GM12878 (cell line): ENCODE data around the gene MYO16. TPM values are rescaled to one million over a fixed set of nuclear protein-coding genes. Genes with fewer than 3 reads are reported as not detected.

Experiments used
- ATAC-seq: fragments of 200-7000 bp; cut with Tn5 transposase; 3 replicates; pipeline ENCODE4 v1.9.1; 2020; ENCODE audit warnings: mild to moderate bottlenecking, moderate library complexity
- BruUV-seq: library from RNA; stranded (reverse); fragments of 400-500 nt; replicated peaks from 2 replicates; lab custom pipeline; 2021; lab: Mats Ljungman, UMichigan
- CTCF ChIA-PET: fragments of 300-600 bp; sonication (Branson Sonifier 250); formaldehyde crosslinking; extraction: SDS; loops from one replicate; lab custom pipeline; 2021; ENCODE audit warnings: inconsistent platforms; lab: Yijun Ruan, JAX
- POLR2A ChIA-PET: fragments of 350-600 bp; formaldehyde crosslinking; extraction: SDS; loops from one replicate; lab custom pipeline; 2021; ENCODE audit warnings: inconsistent platforms; lab: Charles Lee
- RAD21 ChIA-PET: fragments of 300-600 bp; sonication (Branson Sonifier 250); formaldehyde crosslinking; loops from one replicate; lab custom pipeline; 2023; ENCODE audit warnings: antibody characterized with exemption; ENCODE audit not compliant: unreplicated experiment; lab: Charles Lee
- SMC1A ChIA-PET: fragments of 300-600 bp; sonication (Branson Sonifier 250); formaldehyde crosslinking; loops from one replicate; lab custom pipeline; 2023; ENCODE audit not compliant: unreplicated experiment, uncharacterized antibody; lab: Charles Lee
- DNase-seq: peaks from one replicate; pipeline ENCODE4 v3.0.0-alpha.2; 2011; ENCODE audit warnings: low read depth, low spot score
- FAIRE-seq: peaks from 3 replicates; lab custom pipeline; 2011; peaks lifted over from hg19 to GRCh38; lab: Jason Lieb, UNC
- H2AFZ ChIP-seq: 2 replicates; pipeline ENCODE4 v1.6.0; 2011; ENCODE audit warnings: low read depth, low read length, control low read depth; ENCODE audit not compliant: control insufficient read depth
- H3K27ac ChIP-seq: 2 replicates; pipeline ENCODE4 v1.5.1; 2011; ENCODE audit warnings: control low read depth; ENCODE audit not compliant: control insufficient read depth, insufficient read depth
- H3K27me3 ChIP-seq, 2 experiments: replicated peaks in 1 of 2; 2 replicates each; pipeline versions ENCODE4 v1.6.0 to v1.6.1; 2011; ENCODE audit warnings: low read length in 1 of 2; ENCODE audit not compliant: control insufficient read depth in 2 of 2, insufficient read depth in 2 of 2
- H3K36me3 ChIP-seq, 2 experiments: 2 replicates each; pipeline ENCODE4 v1.5.1; 2011; ENCODE audit warnings: low read length in 1 of 2; ENCODE audit not compliant: control insufficient read depth in 2 of 2, insufficient read depth in 2 of 2
- H3K4me1 ChIP-seq: 2 replicates; pipeline ENCODE4 v1.6.1; 2011; ENCODE audit warnings: mild to moderate bottlenecking, low read length, moderate library complexity, mixed read lengths; ENCODE audit not compliant: control insufficient read depth, insufficient read depth
- H3K4me2 ChIP-seq: 2 replicates; pipeline ENCODE4 v1.6.0; 2011; ENCODE audit warnings: control low read depth; ENCODE audit not compliant: control insufficient read depth, insufficient read depth
- H3K4me3 ChIP-seq: fragments of 200-600 bp; sonication (generic); 2 replicates; pipeline ENCODE4 v1.5.1; 2016
- H3K79me2 ChIP-seq: 2 replicates; pipeline ENCODE4 v1.6.0; 2011; ENCODE audit warnings: low read length; ENCODE audit not compliant: control insufficient read depth, insufficient read depth
- H3K9ac ChIP-seq: 2 replicates; pipeline ENCODE4 v1.8.0; 2011; ENCODE audit warnings: low read length, control low read depth, mixed read lengths; ENCODE audit not compliant: control insufficient read depth, insufficient read depth
- H3K9me3 ChIP-seq: replicated peaks from 3 replicates; pipeline ENCODE4 v1.5.1; 2011; ENCODE audit warnings: mild to moderate bottlenecking, low read length; ENCODE audit not compliant: control insufficient read depth, insufficient read depth
- H4K20me1 ChIP-seq: 2 replicates; pipeline ENCODE4 v1.6.0; 2011; ENCODE audit not compliant: control insufficient read depth, insufficient read depth
- FOS ChIP-seq: IDR thresholded peaks from 3 replicates; pipeline ENCODE4 v1.6.1; 2011; ENCODE audit warnings: borderline replicate concordance; ENCODE audit not compliant: insufficient read length; ENCODE audit errors: extremely low read depth
- FOXM1 ChIP-seq: IDR thresholded peaks from 2 replicates; pipeline ENCODE4 v1.6.1; 2012; ENCODE audit warnings: low read depth, mild to moderate bottlenecking, inconsistent platforms, low read length, moderate library complexity
- GATAD2B ChIP-seq: fragments of 450-650 bp; conservative IDR thresholded peaks from 2 replicates; pipeline ENCODE4 v1.6.1; 2017; ENCODE audit warnings: low read depth, mild to moderate bottlenecking, moderate library complexity
- HCFC1 ChIP-seq: fragments of 150-350 bp; IDR thresholded peaks from 2 replicates; pipeline ENCODE4 v1.6.1; 2014; ENCODE audit warnings: low read length
- LARP7 ChIP-seq: fragments of 450-650 bp; IDR thresholded peaks from 2 replicates; pipeline ENCODE4 v1.6.1; 2017; ENCODE audit warnings: mild to moderate bottlenecking
- NFXL1 ChIP-seq: fragments of 450-650 bp; IDR thresholded peaks from 2 replicates; pipeline ENCODE4 v1.6.1; 2017; ENCODE audit warnings: antibody characterized with exemption, mild to moderate bottlenecking, borderline replicate concordance
- POLR2A ChIP-seq: IDR thresholded peaks from 2 replicates; pipeline ENCODE4 v1.6.1; 2011; ENCODE audit warnings: low read depth, mild to moderate bottlenecking, low read length
- RELA ChIP-seq: fragments of 450-650 bp; IDR thresholded peaks from 2 replicates; pipeline ENCODE4 v1.8.0; 2014; ENCODE audit warnings: borderline replicate concordance; ENCODE audit not compliant: partially characterized antibody
- TCF3 ChIP-seq: IDR thresholded peaks from 2 replicates; pipeline ENCODE4 v1.6.1; 2012; ENCODE audit warnings: low read depth, mild to moderate bottlenecking, low read length, borderline replicate concordance; ENCODE audit not compliant: insufficient read depth
- ZNF384 ChIP-seq: IDR thresholded peaks from 2 replicates; pipeline ENCODE4 v1.6.1; 2012; ENCODE audit warnings: low read depth, mild to moderate bottlenecking, low read length, improper control_type of control experiment, borderline replicate concordance
- ZZZ3 ChIP-seq: IDR thresholded peaks from 2 replicates; pipeline ENCODE4 v1.6.1; 2011; ENCODE audit warnings: low read depth; ENCODE audit not compliant: control insufficient read depth, insufficient read length
- WGBS: methylation state at CpG from one replicate; pipeline ENCODE4 v1.1.6; 2016; ENCODE audit warnings: low lambda C conversion rate; ENCODE audit not compliant: insufficient replicate concordance, insufficient coverage; ENCODE audit errors: missing lambda C conversion rate; 5-methylcytosine and 5-hydroxymethylcytosine counted together
- in situ Hi-C: fragments of 300-500 bp; cut with MboI; formaldehyde crosslinking; loops from 9 replicates; pipeline ENCODE4 v1.14.3; 2018; ENCODE audit warnings: mixed read lengths
- intact Hi-C: fragments of 100-400 bp; cut with micrococcal nuclease; formaldehyde crosslinking; loops from one replicate; pipeline ENCODE4 v1.14.2; 2022; ENCODE audit not compliant: unreplicated experiment
- polyA plus RNA-seq, 11 experiments: library from polyadenylated mRNA; depleted of rRNA in 4 of 11; unstranded in 6 of 11; stranded (reverse) in 5 of 11; fragments of >200 nt; fragmentation: Nextera tagmentation in 4 of 11; fragmentation: Illumina TruSeq in 1 of 11; extraction: Ambion mirVana in 4 of 11; extraction: Trizol in 1 of 11; gene quantifications; 1 replicate in 1 of 11; 2 replicates in 10 of 11; pipeline versions ENCODE4 v1.2.1 to v1.2.3, GENCODE V29; 2011 to 2016; ENCODE audit warnings: inconsistent platforms in 2 of 11, missing spikeins in 2 of 11, low read depth in 1 of 11
- total RNA-seq, 4 experiments: library from RNA; depleted of rRNA in 3 of 4; stranded (reverse); fragments of >200 nt in 3 of 4; fragmentation: Illumina TruSeq in 1 of 4; extraction: Trizol in 1 of 4; gene quantifications; 2 replicates each; pipeline versions ENCODE4 v1.2.1 to v1.2.3, GENCODE V29; 2013 to 2021
- TF ChIP-seq, protein P1 (sequence below): fragments of 450-650 bp; IDR thresholded peaks from 2 replicates; pipeline ENCODE4 v1.6.1; 2016; ENCODE audit warnings: mild to moderate bottlenecking
- TF ChIP-seq, protein P2 (sequence below): IDR thresholded peaks from 2 replicates; pipeline ENCODE4 v1.6.1; 2011; ENCODE audit warnings: mild to moderate bottlenecking, low read depth, low read length, moderate library complexity; ENCODE audit not compliant: insufficient replicate concordance

MYO16 gene
- total and polyA plus RNA-seq, 10 of the 15 experiments (the other 5 are each of a cell fraction or from before 2014, with no cell fraction given), result under 0.01 to 1.7 (median 0.05) TPM; not detected in 4

DNA sequence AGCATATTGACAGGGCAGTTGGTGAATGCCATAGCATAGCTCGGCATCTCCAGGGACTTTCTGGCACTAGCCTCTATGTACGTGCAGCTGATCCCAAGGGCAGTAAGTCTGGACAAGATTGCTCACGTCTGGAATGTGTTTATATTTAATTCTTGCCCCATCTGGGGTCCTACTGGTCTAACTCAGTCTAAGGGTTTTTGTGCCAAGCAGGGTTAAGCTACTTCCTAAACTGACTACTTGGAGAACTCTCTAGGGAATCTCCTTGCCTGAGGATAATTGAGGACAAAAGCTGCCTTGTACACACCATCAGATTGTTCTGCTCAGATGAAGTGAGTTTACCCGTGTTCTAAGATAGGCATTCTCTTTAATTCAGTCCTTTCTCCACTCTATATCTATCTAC, 358.1 kb downstream of the MYO16 start:
- no peak overlapping the region for H3K9ac ChIP-seq
- H3K4me2 ChIP-seq, result no peak overlapping the region
- no peak overlapping the region for H3K27ac ChIP-seq
- WGBS, result 13% methylated on average over 4 of the region's 4 CpGs
- RAD21 ChIA-PET, result no interaction called here
- intact Hi-C loops, result no loop called here
- no peaks in the 10 kb centered on the region for H4K20me1 ChIP-seq
- H3K9me3 ChIP-seq, result no peaks in the 10 kb centered on the region
- TF ChIP-seq FOXM1 (no peak), GATAD2B (no peak)
- TF ChIP-seq, all 136 proteins: peak for 0
- no peaks in the 10 kb centered on the region for H3K27me3 ChIP-seq
- no peak for FAIRE-seq
- H3K4me3 ChIP-seq, result no peak overlapping the region
- ChIA-PET SMC1A (no interaction called here), POLR2A (no interaction called here), CTCF (no interaction called here)
- no peak overlapping the region for H2AFZ ChIP-seq
- in situ Hi-C loops, result no loop called here
- H3K36me3 ChIP-seq, result no peaks in the 10 kb centered on the region
- no TSS peak for BruUV-seq
- no peak for ATAC-seq
- no peaks in the 10 kb centered on the region for H3K79me2 ChIP-seq
- no peak for DNase-seq
- no peaks in the 10 kb centered on the region for H3K4me1 ChIP-seq

DNA sequence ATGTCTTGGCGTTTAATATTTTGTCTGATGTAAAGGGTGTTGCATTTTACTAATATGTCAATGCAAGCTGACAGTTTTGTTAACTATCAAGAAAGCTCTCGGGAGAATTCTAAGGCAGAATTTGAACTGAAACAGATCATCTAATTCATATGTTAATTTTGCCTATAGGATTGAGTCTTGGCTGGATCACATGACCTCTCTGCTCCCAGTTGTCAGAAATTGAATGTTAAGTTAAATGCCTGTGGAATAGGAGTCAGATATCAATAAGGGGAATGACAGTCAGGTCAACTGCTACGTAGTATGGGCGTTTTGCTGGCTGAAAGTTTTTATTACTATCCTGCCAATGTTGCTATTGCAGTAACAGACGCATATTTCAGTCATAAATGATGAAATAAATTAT, 358.5 kb downstream of the MYO16 start:
- ChIA-PET RAD21 (no interaction called here), POLR2A (no interaction called here), SMC1A (no interaction called here), CTCF (no interaction called here)
- ATAC-seq (no peak), FAIRE-seq (no peak), DNase-seq (no peak)
- no peaks in the 10 kb centered on the region for H3K79me2 ChIP-seq
- no peaks in the 10 kb centered on the region for H3K27me3 ChIP-seq
- no peak overlapping the region for H3K4me3 ChIP-seq
- H4K20me1 ChIP-seq, result no peaks in the 10 kb centered on the region
- intact Hi-C loops (no loop called here), in situ Hi-C loops (no loop called here)
- H3K9me3 ChIP-seq, result no peaks in the 10 kb centered on the region
- no peak overlapping the region for H3K27ac ChIP-seq
- H3K4me1 ChIP-seq, result no peaks in the 10 kb centered on the region
- H3K9ac ChIP-seq, result no peak overlapping the region
- no peak overlapping the region for H2AFZ ChIP-seq
- no peaks in the 10 kb centered on the region for H3K36me3 ChIP-seq
- 3% methylated on average over 5 of the region's 5 CpGs for WGBS
- TF ChIP-seq HCFC1, result no peak
- TF ChIP-seq TCF3, result no peak
- TF ChIP-seq FOS, result no peak
- TF ChIP-seq ZZZ3, result no peak
- TF ChIP-seq NFXL1, result no peak
- TF ChIP-seq POLR2A, result no peak
- TF ChIP-seq ZNF384, result no peak
- TF ChIP-seq RELA, result no peak
- TF ChIP-seq LARP7, result no peak
- TF ChIP-seq, protein P1, sequence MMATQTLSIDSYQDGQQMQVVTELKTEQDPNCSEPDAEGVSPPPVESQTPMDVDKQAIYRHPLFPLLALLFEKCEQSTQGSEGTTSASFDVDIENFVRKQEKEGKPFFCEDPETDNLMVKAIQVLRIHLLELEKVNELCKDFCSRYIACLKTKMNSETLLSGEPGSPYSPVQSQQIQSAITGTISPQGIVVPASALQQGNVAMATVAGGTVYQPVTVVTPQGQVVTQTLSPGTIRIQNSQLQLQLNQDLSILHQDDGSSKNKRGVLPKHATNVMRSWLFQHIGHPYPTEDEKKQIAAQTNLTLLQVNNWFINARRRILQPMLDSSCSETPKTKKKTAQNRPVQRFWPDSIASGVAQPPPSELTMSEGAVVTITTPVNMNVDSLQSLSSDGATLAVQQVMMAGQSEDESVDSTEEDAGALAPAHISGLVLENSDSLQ, result no peak
- TF ChIP-seq, protein P2, sequence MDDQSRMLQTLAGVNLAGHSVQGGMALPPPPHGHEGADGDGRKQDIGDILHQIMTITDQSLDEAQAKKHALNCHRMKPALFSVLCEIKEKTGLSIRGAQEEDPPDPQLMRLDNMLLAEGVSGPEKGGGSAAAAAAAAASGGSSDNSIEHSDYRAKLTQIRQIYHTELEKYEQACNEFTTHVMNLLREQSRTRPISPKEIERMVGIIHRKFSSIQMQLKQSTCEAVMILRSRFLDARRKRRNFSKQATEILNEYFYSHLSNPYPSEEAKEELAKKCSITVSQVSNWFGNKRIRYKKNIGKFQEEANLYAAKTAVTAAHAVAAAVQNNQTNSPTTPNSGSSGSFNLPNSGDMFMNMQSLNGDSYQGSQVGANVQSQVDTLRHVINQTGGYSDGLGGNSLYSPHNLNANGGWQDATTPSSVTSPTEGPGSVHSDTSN, result no peak
- H3K4me2 ChIP-seq, result no peak overlapping the region
- no TSS peak for BruUV-seq
